HG03108 (cell line): ENCODE measurements around the gene PYROXD2.
"Not testable (repeated sequence)": the region's sequence is repeated elsewhere in the genome, so short reads cannot be mapped to it uniquely, and the experiment has no call there.

Experiments used
- ATAC-seq: cut with Tn5 transposase; IDR thresholded peaks from one replicate; pipeline ENCODE4 v1.9.1; 2021; ENCODE audit warnings: moderate library complexity; ENCODE audit not compliant: unreplicated experiment

PYROXD2 gene

GRCh38 chr10:98396096-98397063, 18.6 kb downstream of the PYROXD2 start:
- no peak for ATAC-seq

GRCh38 chr10:98394851-98395440, 20.0 kb downstream of the PYROXD2 start:
- no peak for ATAC-seq

- ATAC-seq, result no peak
These were observed 23.4 kb downstream of the PYROXD2 start for GRCh38 chr10:98391578-98391991.

GRCh38 chr10:98391065-98391464, 23.9 kb downstream of the PYROXD2 start:
- no peak for ATAC-seq

- ATAC-seq, result no peak
These were observed 24.6 kb downstream of the PYROXD2 start for GRCh38 chr10:98390406-98390805.

GRCh38 chr10:98389398-98389797, 25.6 kb downstream of the PYROXD2 start:
- no peak for ATAC-seq

- no peak for ATAC-seq
These were observed 26.8 kb downstream of the PYROXD2 start for GRCh38 chr10:98388101-98388655.

GRCh38 chr10:98384531-98385133, 30.4 kb downstream of the PYROXD2 start:
- ATAC-seq, result no peak

GRCh38 chr10:98383869-98384268, 31.1 kb downstream of the PYROXD2 start:
- no peak for ATAC-seq

GRCh38 chr10:98383134-98383667, 31.8 kb downstream of the PYROXD2 start:
- ATAC-seq, result not testable (repeated sequence)

- ATAC-seq, result no peak
These were observed 32.3 kb downstream of the PYROXD2 start for GRCh38 chr10:98382691-98383101.

- no peak for ATAC-seq
These were observed 34.3 kb downstream of the PYROXD2 start for GRCh38 chr10:98380493-98381339.

GRCh38 chr10:98378722-98379121, 36.3 kb downstream of the PYROXD2 start:
- no peak for ATAC-seq

- ATAC-seq, result no peak
These were observed 37.4 kb downstream of the PYROXD2 start for GRCh38 chr10:98377536-98377935.

- no peak for ATAC-seq
These were observed 38.0 kb downstream of the PYROXD2 start for GRCh38 chr10:98377001-98377400.

GRCh38 chr10:98376485-98376884, 38.5 kb downstream of the PYROXD2 start:
- no peak for ATAC-seq

GRCh38 chr10:98374217-98374985, 40.6 kb downstream of the PYROXD2 start:
- ATAC-seq, result no peak

- no peak for ATAC-seq
These were observed 41.5 kb downstream of the PYROXD2 start for GRCh38 chr10:98373260-98374040.
